Amniotic stem cell (primary cell): ENCODE data around the gene SMAD5.

Experiments used
- DNase-seq: peaks from one replicate; lab custom pipeline; 2025; lab: John Stamatoyannopoulos, UW

SMAD5 gene

GRCh38 chr5:136222580-136223235, 90.1 kb downstream of the SMAD5 start:
- DNase-seq = no peak

DNA sequence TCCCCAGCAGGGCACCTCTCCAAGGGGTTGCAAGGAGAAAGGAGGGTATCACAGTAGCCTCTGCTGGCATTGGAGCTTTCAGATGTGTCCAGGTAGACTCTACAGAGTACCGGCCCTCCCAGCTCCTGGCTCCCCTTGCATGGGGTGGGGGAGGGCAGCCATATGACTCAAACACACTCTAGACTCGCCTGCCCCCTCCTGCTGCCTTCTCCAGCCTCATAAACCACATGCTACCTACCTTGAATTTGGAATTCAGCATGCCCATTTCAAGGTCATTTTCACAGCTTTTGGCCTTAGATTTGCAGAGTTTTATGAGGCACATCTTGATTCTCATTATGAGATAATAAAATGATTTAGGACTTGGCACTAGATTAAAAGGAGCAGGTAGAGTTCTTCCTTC, 93.2 kb downstream of the SMAD5 start:
- DNase-seq = no peak

- DNase-seq = no peak
Observed at GRCh38 chr5:136226401-136226800, 93.8 kb downstream of the SMAD5 start.

GRCh38 chr5:136228136-136228757, 95.6 kb downstream of the SMAD5 start:
- no peak for DNase-seq

GRCh38 chr5:136230176-136230575, 97.5 kb downstream of the SMAD5 start:
- DNase-seq = no peak

- DNase-seq = no peak
Observed at GRCh38 chr5:136232316-136232715, 99.7 kb downstream of the SMAD5 start.
